HG03558 (cell line): ENCODE data around the gene FOXF2.

ENCODE experiments used
- ATAC-seq: cut with Tn5 transposase; IDR thresholded peaks from one replicate; pipeline ENCODE4 v1.9.1; 2021; ENCODE audit warnings: moderate number of reproducible peaks; ENCODE audit not compliant: unreplicated experiment; ENCODE audit errors: extremely low read depth

Gene FOXF2

GRCh38 chr6:1390133-1390945 is 963 bp downstream of the FOXF2 start:
- ATAC-seq = no peak

DNA sequence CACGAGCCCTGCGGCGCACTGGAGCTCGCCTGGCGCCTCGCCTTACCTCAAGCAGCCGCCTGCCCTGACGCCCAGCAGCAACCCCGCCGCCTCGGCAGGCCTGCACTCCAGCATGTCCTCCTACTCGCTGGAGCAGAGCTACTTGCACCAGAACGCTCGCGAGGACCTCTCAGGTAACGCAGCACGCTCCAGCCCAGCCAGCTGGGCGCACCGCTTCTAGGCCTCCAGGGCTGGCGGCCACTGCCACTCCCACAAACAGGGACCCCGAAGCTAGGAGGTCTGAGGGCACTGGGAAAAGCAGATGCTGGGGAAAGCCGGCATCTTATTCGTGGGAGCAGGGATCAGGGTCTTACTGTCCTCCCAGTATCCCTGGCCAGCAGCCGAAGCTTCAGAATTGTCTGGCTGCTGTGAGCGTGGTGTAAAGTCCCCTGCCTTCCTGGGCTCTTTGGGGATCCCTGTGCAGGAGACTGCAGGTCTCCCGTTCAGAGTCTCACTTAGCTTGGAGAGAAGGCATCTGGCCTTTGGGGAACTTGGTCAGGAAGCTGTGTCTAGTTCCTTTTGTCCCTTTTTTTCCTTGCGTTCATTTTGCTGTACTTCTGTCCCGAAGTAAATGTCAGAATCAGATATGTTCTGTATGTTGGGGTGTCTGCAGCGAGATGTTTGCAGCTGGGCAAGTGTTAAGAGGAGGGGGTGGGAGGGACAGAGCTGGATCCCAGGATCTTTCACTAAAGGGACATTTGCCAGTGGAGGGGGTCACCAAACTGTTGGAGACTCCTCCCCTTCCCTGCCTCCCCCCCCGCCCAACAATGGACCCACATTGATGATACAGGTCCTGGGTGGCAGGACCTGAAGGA is 1.8 kb downstream of the FOXF2 start:
- ATAC-seq = no peak

GRCh38 chr6:1391800-1392309 is 2.5 kb downstream of the FOXF2 start:
- ATAC-seq = no peak

- ATAC-seq = no peak
Measured at GRCh38 chr6:1392813-1393640, 3.7 kb downstream of the FOXF2 start.

- ATAC-seq = no peak
Measured at GRCh38 chr6:1393641-1394283, 4.4 kb downstream of the FOXF2 start.

DNA sequence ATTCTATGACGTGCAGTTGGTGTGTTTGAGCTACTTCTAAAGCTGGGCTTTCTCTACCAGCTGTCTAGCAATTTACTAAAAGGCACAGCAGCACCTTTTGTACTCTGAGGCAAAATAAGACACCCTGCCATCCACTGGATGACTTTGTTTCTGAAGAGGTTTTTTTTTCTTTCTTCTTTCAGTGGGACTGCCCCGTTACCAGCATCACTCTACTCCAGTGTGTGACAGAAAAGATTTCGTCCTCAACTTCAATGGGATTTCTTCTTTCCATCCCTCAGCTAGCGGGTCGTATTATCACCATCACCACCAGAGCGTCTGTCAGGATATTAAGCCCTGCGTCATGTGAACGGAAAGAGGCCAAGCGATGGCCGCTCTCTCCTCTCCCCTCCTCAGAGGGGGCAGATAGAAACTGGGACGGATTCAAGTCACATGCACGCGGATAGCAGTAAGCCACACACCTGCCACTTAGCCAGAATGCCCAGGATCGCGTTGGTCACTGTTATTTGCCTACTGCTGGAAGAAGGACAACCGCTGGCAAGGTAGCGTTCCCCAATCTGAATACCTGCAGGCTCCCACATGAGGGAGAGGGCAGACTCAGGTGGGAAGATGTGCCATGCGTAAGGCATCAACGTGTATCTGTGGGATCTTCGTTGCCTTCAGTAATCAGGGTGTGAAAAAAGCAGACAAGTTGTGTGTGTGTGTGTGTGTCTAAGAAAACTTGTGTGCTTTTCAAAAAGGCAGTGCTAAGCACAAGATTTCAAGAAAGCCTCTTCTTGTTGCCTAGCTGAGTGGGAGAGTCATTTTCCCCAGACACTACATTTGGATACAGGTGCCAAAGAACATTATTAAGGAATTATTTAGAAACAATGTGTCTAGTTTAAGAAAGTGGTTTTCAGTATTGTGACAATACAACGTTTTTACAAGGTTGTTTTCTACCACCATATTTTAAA is 5.4 kb downstream of the FOXF2 start:
- ATAC-seq = no peak

DNA sequence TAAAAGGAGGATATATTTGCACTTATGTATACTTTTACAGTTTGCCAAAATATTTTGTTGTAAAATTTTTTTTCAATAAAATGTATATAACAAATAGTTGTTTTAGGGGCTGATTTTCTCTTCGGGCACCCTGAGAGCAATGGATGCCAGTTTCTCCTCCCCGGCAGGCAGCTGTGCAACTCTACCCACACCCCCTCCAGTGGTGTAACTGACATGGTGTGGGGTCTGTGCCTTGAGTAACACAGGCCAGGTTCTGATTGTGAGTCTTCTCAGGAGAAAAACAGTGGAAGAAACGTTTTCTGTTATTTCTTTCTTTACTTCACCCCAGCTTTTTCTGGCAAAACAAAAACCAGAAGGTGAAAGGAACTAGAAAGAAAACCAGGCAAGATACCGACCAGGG is 6.1 kb downstream of the FOXF2 start:
- no peak for ATAC-seq

DNA sequence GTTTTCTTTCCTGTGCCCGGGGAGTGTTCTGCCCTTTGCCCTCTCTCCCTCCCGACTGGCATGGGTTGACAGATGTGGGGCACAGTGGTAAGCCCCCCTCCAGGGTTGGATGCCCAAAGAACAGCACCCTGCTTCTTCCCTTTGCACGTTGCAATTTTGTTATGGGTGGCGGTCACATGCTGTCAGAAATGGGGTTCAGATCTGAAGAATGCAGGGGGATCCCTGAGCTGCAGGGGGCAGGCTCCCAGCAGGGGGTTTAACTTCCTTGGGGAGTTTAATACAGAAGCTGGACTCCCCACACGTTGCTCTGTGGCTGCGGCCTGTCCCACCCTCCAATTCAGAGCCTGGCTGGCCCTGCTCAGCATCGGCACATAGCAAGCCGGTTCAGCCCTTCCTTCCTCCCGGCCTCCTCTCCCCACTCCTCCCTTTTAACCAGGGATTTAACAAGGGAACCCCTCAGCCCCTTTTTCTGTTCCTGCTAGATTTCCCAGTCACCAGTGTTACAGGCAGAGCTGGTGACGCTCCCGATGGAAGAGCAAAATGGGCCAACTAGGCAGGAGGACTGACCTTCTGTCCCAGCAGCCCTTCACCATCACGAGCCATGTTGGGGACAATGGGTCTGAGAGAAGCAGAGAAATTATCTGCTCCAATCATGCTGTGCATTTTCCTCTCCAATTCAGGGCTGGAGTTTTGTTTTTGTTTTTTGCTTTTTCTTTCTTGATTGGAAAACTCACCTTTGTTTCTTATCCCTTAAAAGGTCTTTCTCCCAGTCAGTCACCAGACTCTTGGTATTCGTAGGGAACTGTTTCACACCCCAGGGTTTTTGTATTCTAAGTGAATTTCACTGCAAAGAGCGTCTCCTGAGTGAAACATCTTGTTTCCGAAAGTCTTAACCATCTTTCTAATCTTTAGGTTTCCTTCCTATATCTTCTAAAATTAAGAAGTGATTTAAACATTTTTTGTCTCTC is 6.8 kb downstream of the FOXF2 start:
- no peak for ATAC-seq

DNA sequence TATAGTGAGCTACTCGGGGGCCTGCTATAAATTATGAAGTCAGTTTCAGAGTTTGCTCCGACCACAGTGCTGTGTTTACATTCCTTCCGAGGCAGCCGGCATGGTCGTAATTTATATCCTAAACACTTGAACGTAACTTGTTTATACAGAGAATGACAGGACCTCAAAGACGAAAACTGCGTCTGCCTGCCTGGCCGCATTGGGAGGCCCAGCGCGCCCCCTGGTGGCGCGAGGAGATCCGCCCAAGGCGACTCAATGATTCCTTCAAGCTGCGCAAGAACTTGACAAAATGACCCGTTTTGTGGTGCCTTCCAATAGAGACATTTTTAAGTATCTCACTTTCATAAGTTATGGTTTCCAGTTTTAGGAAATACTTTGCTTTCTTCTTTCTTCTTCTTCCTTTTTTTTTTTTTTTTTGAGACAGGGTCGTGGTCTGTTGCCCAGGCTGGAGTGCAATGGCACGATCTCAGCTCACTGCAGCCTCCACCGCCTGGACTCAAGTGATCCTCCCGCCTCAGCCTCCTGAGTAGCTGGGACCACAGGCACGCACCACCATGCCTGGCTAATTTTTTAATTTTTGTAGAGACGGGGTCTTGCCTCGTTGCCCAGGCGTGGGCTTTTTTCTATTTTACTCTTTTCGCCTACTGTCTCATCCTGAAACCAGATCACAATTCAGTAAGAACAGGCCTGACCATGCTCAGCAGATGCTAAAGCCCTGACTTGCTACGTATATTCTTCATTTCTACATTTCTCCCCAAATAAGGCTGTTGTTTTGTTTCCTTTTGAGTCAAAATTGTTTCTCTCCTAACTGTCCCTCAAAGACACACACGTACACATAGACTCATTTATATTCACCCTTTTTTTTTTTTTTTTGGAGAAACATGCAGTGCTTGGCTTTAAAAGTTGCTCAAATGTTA is 7.8 kb downstream of the FOXF2 start:
- no peak for ATAC-seq

- ATAC-seq = no peak
Measured at GRCh38 chr6:1399085-1399780, 9.9 kb downstream of the FOXF2 start.

GRCh38 chr6:1400126-1400850 is 10.9 kb downstream of the FOXF2 start:
- no peak for ATAC-seq

DNA sequence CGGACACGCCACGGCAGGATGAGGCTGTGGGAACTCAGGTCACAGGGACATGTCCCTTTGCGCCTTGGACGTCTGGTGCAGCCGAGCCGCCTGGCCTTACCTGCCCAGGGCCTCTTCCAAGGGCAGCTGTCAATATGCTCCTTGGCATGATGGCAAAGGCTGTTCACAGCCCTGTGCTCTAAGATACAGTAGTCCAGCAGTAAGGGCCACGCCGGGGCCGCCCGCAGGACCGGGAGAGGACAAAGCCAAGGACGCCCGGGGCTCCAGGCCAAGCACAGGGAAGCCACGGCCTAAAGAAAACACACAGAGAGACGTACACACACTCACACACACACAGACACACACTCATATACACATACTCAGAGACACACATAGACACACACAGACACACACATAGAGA is 13.0 kb downstream of the FOXF2 start:
- no peak for ATAC-seq

DNA sequence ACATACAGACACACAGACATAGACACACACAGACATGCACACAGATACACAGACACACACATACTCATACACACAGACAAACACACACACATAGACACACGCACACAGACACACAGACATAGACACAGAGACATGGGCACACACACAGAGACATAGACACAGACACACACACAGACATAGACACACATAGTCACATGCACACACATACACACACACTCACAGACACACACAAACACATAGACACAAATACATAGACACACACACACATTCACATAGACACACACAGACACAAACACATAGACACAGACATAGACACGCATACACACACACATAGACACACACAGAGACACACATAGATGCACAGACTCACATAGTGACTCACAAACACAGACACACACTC is 13.5 kb downstream of the FOXF2 start:
- ATAC-seq = no peak

DNA sequence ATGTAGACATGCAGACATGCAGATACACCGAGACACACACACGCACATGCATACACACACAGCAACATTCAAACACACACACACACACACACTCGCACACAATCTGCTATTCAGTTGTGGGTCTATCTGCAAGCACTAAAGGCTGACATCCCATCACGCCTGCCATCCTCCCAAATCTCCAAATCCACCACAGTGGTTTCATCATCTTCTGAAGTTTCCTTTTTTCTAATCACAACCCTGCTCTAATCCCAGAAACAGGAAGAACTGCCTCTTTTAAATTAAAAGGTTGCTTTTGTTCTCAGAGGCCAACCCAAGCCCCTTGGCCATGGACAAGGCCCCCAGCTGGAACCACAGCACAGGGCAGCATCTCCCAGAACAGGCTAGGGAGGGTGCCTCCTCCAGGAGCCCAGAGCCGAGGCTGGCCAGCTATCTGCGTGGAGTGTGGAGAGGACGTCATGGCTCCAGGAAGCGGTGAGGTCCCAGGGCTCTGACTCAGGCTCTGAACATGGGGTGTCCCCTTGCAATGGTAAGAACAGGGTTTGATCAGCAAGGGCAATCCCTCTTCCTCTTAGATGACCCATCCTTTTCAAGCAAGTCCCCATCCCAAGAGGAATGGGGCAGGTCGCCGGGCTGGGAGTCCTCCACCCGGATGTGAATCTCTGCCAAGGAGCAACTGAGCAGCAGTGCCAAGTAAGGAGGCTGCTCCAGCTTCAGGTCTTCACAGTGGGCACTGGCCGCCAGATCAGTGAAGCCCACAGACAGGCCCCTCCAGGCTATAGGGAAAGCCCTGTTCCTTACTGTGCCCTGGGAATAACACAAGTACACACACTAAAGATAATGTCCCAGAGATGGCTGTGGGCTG is 14.7 kb downstream of the FOXF2 start:
- no peak for ATAC-seq

GRCh38 chr6:1404713-1405098 is 15.3 kb downstream of the FOXF2 start:
- ATAC-seq = no peak
